Omental fat pad (tissue), 4 donors: ENCODE results near the gene NFIB. TPM values are rescaled to one million over a fixed set of nuclear protein-coding genes. Genes with fewer than 3 reads are reported as not detected.
A peak's percentile ranks its signal among the peaks of the same experiment; 100 is the strongest.

Experiments
- ATAC-seq: fragments of 150-250 bp; one replicate; pipeline ENCODE4 v1.9.1; 2016; ENCODE audit warnings: mild to moderate bottlenecking, moderate library complexity; ENCODE audit not compliant: low FRiP score
- DNase-seq: peaks from one replicate; pipeline ENCODE4 v3.0.0-alpha.2; 2019; ENCODE audit warnings: low spot score
- total RNA-seq, 4 donors: library from RNA; depleted of rRNA; stranded (reverse); fragments of >200 nt; gene quantifications; one replicate each; pipeline ENCODE4 v1.1.0, GENCODE V29; 2016
- TF ChIP-seq, protein P1 (sequence below), 3 donors: fragments of 450-650 bp; IDR thresholded peaks; one replicate each; pipeline ENCODE4 v1.5.1; 2016 to 2017; ENCODE audit warnings: antibody characterized with exemption in 3 of 3, mild to moderate bottlenecking in 3 of 3, moderate library complexity in 2 of 3

NFIB gene
- total RNA-seq, 4 donors from 2014 or later = 55.1 to 265 (median 106) TPM

DNA sequence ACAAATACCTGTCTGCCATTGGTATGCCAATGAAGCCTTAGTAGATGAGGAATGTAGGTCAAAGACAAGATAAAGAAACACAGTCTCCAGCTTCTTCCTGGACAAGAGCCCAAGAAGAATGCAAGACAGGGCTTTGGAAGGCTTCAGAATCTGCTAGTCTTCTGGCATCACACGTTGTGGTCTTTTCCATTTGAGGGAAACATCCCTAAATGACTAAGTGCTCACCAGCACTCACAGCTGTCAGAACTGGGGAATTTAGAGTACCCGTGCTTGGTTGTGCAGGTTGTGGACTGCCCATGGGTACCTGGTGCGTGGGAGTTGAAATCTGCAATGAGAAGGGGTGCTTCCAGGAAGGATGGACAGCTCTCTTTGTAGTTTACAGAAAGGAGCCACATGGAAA is 27.1 kb upstream of the NFIB start:
- ATAC-seq (peak; percentile 43), DNase-seq (no peak)
- TF ChIP-seq, protein P1, sequence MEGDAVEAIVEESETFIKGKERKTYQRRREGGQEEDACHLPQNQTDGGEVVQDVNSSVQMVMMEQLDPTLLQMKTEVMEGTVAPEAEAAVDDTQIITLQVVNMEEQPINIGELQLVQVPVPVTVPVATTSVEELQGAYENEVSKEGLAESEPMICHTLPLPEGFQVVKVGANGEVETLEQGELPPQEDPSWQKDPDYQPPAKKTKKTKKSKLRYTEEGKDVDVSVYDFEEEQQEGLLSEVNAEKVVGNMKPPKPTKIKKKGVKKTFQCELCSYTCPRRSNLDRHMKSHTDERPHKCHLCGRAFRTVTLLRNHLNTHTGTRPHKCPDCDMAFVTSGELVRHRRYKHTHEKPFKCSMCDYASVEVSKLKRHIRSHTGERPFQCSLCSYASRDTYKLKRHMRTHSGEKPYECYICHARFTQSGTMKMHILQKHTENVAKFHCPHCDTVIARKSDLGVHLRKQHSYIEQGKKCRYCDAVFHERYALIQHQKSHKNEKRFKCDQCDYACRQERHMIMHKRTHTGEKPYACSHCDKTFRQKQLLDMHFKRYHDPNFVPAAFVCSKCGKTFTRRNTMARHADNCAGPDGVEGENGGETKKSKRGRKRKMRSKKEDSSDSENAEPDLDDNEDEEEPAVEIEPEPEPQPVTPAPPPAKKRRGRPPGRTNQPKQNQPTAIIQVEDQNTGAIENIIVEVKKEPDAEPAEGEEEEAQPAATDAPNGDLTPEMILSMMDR (IDR thresholded peaks at IDR 0.05) = no peak

DNA sequence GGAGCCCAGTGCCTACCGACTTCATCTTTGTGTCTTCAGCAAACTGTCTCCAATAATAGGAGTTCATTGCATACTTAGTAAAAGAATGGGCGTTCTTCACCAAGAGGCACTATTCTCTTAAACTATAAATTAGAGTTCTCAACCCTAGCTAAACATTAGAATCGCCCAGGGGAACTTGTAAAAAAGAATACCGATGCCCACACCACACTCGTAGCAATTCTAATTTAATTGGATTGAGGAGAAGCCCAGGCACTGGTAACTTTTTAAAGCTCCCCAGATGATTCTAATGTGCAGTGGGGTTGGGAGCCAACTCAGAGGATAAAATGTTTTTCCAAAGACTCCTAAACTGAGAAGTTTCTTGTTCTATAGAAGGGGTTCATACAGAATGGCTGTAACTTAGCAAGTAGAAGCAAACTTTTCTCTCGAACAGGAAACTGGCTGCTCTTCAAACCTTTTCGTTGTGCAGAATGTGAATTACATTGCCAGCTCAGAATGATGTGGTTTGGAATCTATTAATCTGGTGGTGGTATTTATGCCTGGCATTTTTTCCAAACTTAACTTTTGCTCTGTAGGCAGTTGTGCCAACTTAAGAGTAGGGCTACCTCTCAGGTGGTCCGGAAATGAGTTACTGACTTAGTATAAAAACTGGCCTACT is 26.4 kb upstream of the NFIB start:
- ATAC-seq = no peak
- no peak for DNase-seq
- TF ChIP-seq, protein P1 (IDR thresholded peaks at IDR 0.05) = no peak

DNA sequence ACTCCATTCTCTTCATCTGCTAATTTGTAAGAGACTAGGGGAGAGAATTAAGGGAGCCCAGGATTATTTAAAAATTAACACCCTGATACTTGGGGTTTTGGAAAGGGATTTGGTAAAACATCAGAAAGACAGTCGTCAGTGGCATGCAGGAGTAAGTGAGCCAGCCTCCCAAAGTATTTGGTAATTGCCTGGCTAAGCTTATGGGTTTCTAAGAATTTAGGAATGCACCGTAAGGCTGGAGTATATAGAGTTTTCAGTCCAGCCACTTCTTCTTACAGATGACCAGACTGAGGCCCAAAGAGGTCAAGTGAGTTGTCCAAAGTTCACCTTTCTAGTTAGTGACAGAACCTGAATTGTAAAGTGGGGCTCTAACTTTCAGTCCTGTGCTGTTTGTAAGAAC is 25.8 kb upstream of the NFIB start:
- ATAC-seq = no peak
- TF ChIP-seq, protein P1 (IDR thresholded peaks at IDR 0.05) = no peak

DNA sequence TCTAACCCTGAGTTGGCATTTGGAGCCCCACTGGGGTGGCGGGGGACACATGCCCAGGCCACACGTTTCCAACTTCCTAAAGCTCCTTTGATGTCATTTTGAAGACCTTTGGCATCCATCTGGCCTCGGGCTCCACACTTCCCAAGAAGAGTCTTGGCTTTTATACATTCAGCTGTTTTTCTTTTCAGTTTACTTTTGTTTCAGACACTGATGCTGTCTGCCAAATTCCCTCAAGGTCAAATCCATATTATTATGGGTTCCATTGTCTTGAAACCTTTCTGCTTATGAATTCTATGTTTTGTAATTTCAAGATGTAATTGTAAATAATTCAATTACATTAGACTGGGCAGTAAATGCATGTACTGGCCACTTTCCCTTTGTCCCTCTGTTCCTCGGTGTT is 23.7 kb upstream of the NFIB start:
- DNase-seq (no peak), ATAC-seq (no peak)
- TF ChIP-seq, protein P1 (IDR thresholded peaks at IDR 0.05) = no peak

More for the DNA sequence above, 25.8 kb upstream of the NFIB start:
- DNase-seq = no peak

DNA sequence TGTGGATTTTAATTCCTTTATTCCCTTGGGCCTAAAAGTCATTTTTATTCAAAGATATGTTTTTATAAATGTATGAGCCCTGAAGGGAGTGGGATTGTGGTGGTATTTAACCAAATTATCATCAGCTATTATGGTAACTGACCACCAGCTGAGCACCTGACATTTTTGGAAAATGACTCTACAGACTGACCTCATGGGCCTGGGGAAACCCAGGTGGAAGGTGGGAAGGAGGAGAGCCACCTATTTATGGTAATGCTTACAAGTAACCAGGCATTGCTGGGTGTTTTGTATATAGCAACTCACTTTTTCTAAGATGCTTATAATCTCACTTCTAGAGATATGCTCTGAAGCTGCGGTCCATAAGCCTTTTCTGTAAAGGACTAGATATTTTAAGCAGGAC is 22.3 kb upstream of the NFIB start:
- TF ChIP-seq, protein P1 (IDR thresholded peaks at IDR 0.05) = no peak
- ATAC-seq (no peak), DNase-seq (no peak)

DNA sequence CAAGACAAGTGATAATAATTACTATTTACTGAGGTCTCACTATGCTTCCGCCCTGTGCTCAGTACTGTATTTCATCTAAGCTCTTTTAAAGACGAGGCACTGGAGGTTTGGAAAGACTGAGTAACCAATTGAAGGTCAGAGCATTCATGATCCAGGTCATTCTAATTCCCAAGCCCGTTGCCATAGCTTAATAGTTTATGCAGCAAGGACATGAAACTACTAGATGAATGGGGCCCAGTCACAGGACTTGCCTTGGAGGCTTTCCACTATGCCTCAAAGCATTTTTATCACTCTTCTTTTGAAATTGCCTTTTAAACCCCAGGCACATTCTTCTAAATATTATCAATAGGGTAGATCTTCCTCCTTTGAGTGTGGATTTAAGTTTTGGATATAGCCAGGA is 17.2 kb upstream of the NFIB start:
- ATAC-seq = no peak
- TF ChIP-seq, protein P1 (IDR thresholded peaks at IDR 0.05) = no peak
- DNase-seq = no peak

DNA sequence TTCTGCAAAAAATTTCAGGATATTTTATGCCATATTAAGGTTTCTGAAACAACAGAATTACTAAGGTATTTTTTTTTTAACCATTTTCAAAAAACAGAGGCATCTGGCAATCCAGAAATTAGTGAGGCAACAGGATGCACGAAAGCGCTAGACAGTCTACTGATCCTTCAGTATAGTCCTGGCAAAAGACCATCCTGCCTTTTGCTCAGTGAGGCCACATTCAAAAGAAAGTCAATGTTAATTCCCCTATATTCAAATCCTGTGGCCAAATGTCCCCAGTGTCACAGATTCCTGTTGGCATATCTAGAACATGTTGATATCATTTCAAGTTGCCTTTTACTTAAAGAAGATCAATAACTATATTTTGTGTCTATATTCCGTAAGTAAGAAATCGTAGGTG is 13.1 kb upstream of the NFIB start:
- no peak for DNase-seq
- TF ChIP-seq, protein P1 (IDR thresholded peaks at IDR 0.05) = no peak
- no peak for ATAC-seq
